ENCODE measurements around the gene NDUFA11. TPM values are rescaled to one million over a fixed set of nuclear protein-coding genes. Genes with fewer than 3 reads are reported as not detected.

The NDUFA11 gene
- total RNA-seq, result 235 and 265 TPM in 2 replicates

DNA sequence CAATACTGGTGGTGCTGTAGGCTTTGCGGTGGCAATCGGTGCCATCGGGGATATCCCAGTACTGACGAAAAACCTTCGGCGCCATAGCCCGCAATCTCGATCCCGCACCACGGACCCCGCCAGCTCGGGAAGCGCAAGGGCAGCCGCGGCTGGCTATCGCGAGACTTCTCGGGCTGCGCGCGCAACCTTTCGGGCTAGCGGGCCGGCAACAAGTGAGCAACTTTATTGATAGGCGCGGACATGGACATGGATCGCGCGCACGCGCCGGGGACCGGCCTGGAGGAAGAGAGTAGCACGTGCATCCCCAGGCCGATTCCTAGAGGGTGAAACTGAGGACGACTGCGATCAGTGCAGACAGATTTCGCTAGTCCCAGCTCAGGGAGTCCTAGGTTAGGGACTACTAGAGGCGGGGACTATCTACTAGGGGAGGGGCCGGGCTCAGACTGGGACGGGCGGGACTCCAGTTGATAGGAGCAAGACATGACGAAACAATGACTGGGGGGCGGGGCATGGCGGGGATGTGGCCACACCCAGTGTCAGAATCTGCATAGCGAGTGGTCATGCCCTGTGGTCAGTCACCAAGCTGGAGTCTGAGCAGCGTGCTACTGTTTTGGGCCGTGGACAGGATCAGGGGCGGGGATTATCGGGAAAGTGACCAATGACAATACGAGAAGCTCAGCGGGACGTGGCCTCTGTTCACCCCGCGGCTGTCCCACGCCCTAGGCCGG is at the start of gene NDUFA11:
Gene NDUFA11, minus strand, starts transcription at position 167 of the 728 bp plus-strand sequence. Its CDS starts 82 bp downstream, at position 85.
- H3K27me3 ChIP-seq (ENCODE audit: insufficient read depth, low read length), result no peaks in the 10 kb centered on the region
- H3K4me2 ChIP-seq (ENCODE audit: insufficient read depth, low read length), result peak within 1 kb of the TSS; percentile 86
- no peaks in the 10 kb centered on the region for H3K9me3 ChIP-seq (ENCODE audit: low read depth, low read length)
- H3K4me3 ChIP-seq (ENCODE audit: insufficient read depth, low read length), result peak within 1 kb of the TSS; percentile 97
- H3K36me3 ChIP-seq (ENCODE audit: insufficient read depth, low read length), result peaks cover 4% of the 10 kb centered on the region
- TF ChIP-seq CTCF (IDR thresholded peaks at IDR 0.05; ENCODE audit: extremely low read depth, low read depth, low read length), result no peak
- peaks cover 41% of the 10 kb centered on the region for H3K79me2 ChIP-seq (ENCODE audit: insufficient read depth, low read length)
- DNase-seq (ENCODE audit: insufficient read length, low spot score, missing footprints), result peak; percentile 99
- H4K20me1 ChIP-seq (ENCODE audit: insufficient read depth, low read length), result peaks cover 26% of the 10 kb centered on the region
- peak within 1 kb of the TSS; percentile 92 for H2AFZ ChIP-seq (ENCODE audit: low read length)
- peak within 1 kb of the TSS; percentile 94 for H3K27ac ChIP-seq (ENCODE audit: low read depth, low read length)
- peaks cover 20% of the 10 kb centered on the region for H3K4me1 ChIP-seq (ENCODE audit: insufficient read depth, low read length)

DNA sequence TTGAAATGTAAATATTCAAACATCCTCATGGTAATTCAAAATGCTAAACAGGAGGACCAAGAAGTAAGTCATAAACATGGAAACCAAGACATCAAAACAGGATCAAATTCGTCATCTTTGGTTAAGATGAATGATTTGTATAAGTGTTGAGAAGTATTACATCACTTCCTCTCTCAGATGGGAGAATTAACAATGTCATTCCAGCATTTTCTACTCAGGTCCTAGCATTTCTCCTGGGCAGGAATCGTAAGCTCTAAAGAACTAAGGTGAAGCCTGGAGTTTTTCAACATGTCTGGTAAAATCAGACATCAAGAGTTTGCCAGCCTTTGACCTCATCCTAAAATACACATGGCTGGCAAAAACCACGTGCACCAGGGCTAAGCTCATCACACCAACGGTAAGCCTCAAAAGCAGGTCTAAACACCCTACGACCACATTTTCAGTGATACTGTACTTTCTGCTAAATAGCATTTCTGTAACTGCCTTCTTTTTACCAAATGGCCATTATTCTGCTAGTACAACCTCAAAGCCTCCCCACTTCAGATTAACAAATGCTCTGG is 49.5 kb upstream of the NDUFA11 start:
- Histone ChIP-seq H3K27ac (ENCODE audit: low read depth, low read length) (peak overlapping the region; percentile 84), H4K20me1 (ENCODE audit: insufficient read depth, low read length) (peaks cover 56% of the 10 kb centered on the region), H3K27me3 (ENCODE audit: insufficient read depth, low read length) (no peaks in the 10 kb centered on the region), H3K79me2 (ENCODE audit: insufficient read depth, low read length) (peaks cover 81% of the 10 kb centered on the region), H3K4me3 (ENCODE audit: insufficient read depth, low read length) (peak overlapping the region; percentile 32), H3K4me1 (ENCODE audit: insufficient read depth, low read length) (peaks cover 35% of the 10 kb centered on the region), H3K36me3 (ENCODE audit: insufficient read depth, low read length) (peaks cover 13% of the 10 kb centered on the region), H3K9me3 (ENCODE audit: low read depth, low read length) (no peaks in the 10 kb centered on the region), H2AFZ (ENCODE audit: low read length) (no peak overlapping the region), H3K4me2 (ENCODE audit: insufficient read depth, low read length) (peak overlapping the region; percentile 70)
- no peak for TF ChIP-seq CTCF (IDR thresholded peaks at IDR 0.05; ENCODE audit: extremely low read depth, low read depth, low read length)
- peak; percentile 80 for DNase-seq (ENCODE audit: insufficient read length, low spot score, missing footprints)

GRCh38 chr19:5952193-5953029 is 48.8 kb upstream of the NDUFA11 start:
- H3K4me2 ChIP-seq (ENCODE audit: insufficient read depth, low read length), result no peak overlapping the region
- H3K9me3 ChIP-seq (ENCODE audit: low read depth, low read length), result no peaks in the 10 kb centered on the region
- peak; percentile 74 for DNase-seq (ENCODE audit: insufficient read length, low spot score, missing footprints)
- TF ChIP-seq CTCF (IDR thresholded peaks at IDR 0.05; ENCODE audit: extremely low read depth, low read depth, low read length), result no peak
- peaks cover 10% of the 10 kb centered on the region for H3K36me3 ChIP-seq (ENCODE audit: insufficient read depth, low read length)
- no peak overlapping the region for H3K4me3 ChIP-seq (ENCODE audit: insufficient read depth, low read length)
- no peak overlapping the region for H2AFZ ChIP-seq (ENCODE audit: low read length)
- H3K27ac ChIP-seq (ENCODE audit: low read depth, low read length), result peak overlapping the region; percentile 84
- no peaks in the 10 kb centered on the region for H3K27me3 ChIP-seq (ENCODE audit: insufficient read depth, low read length)
- H4K20me1 ChIP-seq (ENCODE audit: insufficient read depth, low read length), result peaks cover 49% of the 10 kb centered on the region
- peaks cover 40% of the 10 kb centered on the region for H3K4me1 ChIP-seq (ENCODE audit: insufficient read depth, low read length)
- peaks cover 80% of the 10 kb centered on the region for H3K79me2 ChIP-seq (ENCODE audit: insufficient read depth, low read length)
